Activated T-helper 2 cell treated with anti-CD3 and anti-CD28 coated beads, Interferon-gamma antibody, Interleukin-2, Interleukin-4, amounts not matched to agents 10 μg/mL and 5 μg/mL and 100 μg/mL, durations not matched to agents 14 hours and 24 hours and 36 hours (primary cell): Measurements from ENCODE around the gene CLDN14. TPM values are rescaled to one million over a fixed set of nuclear protein-coding genes. Genes with fewer than 3 reads are reported as not detected.

Experiments used
- DNase-seq: peaks from one replicate; pipeline ENCODE4 v3.0.0; 2021; ENCODE audit warnings: low spot score
- H3K27ac Mint-ChIP-seq: one replicate; pipeline ENCODE4 v1.8.0; 2021; ENCODE audit warnings: mixed read lengths
- H3K27me3 Mint-ChIP-seq: one replicate; pipeline ENCODE4 v1.8.0; 2021; ENCODE audit warnings: low read depth, mixed read lengths
- H3K36me3 Mint-ChIP-seq: one replicate; pipeline ENCODE4 v1.8.0; 2021; ENCODE audit warnings: low read depth, mixed read lengths
- H3K4me1 Mint-ChIP-seq: one replicate; pipeline ENCODE4 v1.8.0; 2021; ENCODE audit warnings: low read depth, mixed read lengths
- H3K4me3 Mint-ChIP-seq: one replicate; pipeline ENCODE4 v1.8.0; 2021; ENCODE audit warnings: low read depth, mild to moderate bottlenecking, moderate library complexity, mixed read lengths
- H3K9me3 Mint-ChIP-seq: one replicate; pipeline ENCODE4 v1.8.0; 2021; ENCODE audit warnings: mixed read lengths
- intact Hi-C: fragments of 100-400 bp; cut with micrococcal nuclease; formaldehyde crosslinking; loops from one replicate; pipeline ENCODE4 v1.15.1; 2023
- total RNA-seq: library from RNA; stranded (reverse); gene quantifications from 2 replicates; pipeline ENCODE4 v1.2.3, GENCODE V29; 2022

The CLDN14 gene
- total RNA-seq, 1 donor from 2014 or later: not detected

DNA sequence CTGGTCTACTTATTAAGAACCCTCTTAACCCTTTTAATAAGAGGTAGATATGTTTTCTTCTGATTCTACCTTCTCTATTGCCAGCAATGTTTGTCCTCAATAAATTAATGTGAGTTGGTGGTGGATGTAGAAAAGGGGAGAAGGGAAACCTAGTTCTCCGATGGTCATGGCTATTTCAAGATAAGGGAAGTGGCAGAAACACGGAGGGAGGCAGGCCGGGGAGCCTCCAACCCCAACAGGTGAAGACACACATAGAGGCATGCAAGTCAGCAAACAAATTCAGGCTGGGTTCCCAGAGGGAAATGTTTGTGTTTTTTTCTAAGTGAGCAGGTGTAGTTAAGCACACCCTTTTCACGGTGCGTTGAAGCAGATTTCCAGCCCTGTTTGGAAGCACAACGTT is 31.0 kb upstream of the CLDN14 start:
- no peak for DNase-seq
- Mint-ChIP-seq H3K27me3 (peaks cover 8% of the 10 kb centered on the region), H3K36me3 (no peaks in the 10 kb centered on the region), H3K9me3 (no peaks in the 10 kb centered on the region), H3K27ac (no peak overlapping the region), H3K4me3 (no peak overlapping the region), H3K4me1 (peaks cover 3% of the 10 kb centered on the region)
- intact Hi-C loops: no loop called here

DNA sequence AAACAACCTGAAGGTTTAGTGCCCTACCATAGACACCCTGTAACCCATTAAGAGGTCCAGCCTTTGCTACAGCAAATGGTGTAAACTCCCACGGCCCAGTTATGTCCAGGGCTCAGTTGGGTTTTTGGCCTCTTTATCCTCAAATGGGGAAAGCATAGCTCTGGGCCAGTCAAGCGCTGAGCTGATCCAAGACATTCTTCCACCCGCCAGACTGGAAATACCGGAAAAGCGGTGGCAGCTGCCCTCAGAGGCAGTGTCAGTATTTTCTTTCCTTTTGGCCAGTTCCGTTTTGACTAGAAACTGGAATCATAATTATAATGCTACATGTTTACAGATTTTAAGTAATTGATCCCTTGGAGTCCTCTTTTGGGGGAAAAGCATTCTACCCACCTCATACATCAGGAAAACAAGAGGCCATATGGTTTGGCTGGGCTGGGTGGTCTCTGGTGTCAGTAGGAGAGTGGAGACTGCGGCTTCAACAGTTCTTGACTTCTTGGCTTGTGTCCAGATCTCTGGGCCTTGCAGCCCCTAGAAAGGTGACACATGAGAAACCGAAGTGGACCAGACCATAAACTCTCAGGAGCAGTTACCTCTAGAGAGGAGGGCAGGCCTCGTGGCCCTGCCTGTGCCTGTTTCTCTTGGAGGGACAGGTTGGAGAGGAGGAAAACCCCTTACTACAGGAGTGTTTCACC is 30.2 kb upstream of the CLDN14 start:
- intact Hi-C loops: no loop called here
- Mint-ChIP-seq H3K9me3 (no peaks in the 10 kb centered on the region), H3K4me3 (no peak overlapping the region), H3K27ac (no peak overlapping the region), H3K36me3 (no peaks in the 10 kb centered on the region), H3K27me3 (peaks cover 9% of the 10 kb centered on the region), H3K4me1 (peaks cover 3% of the 10 kb centered on the region)
- no peak for DNase-seq

DNA sequence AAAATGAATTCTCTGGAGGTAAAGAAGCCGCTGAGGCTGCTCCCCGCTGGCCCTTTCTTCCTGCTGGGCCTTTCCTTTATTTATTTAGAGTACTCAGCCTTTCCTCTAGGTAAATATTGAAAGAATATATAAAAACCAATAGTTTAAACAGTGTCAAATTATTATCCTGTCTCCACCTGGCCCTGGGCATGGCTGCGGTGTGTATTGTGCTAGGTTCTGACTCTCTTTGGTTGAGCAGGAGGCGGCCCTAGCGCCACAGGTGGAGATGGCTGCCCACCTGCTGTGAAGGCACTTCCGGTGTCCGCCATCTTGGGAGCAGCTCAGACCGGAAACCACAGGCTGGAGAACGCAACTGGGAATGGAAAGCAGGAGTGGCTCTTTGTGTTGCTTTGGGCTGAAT is 29.0 kb upstream of the CLDN14 start:
- H3K36me3 Mint-ChIP-seq: no peaks in the 10 kb centered on the region
- no peak overlapping the region for H3K4me3 Mint-ChIP-seq
- intact Hi-C loops: no loop called here
- no peaks in the 10 kb centered on the region for H3K9me3 Mint-ChIP-seq
- peaks cover 9% of the 10 kb centered on the region for H3K27me3 Mint-ChIP-seq
- H3K4me1 Mint-ChIP-seq: peaks cover 3% of the 10 kb centered on the region
- no peak overlapping the region for H3K27ac Mint-ChIP-seq
- no peak for DNase-seq

DNA sequence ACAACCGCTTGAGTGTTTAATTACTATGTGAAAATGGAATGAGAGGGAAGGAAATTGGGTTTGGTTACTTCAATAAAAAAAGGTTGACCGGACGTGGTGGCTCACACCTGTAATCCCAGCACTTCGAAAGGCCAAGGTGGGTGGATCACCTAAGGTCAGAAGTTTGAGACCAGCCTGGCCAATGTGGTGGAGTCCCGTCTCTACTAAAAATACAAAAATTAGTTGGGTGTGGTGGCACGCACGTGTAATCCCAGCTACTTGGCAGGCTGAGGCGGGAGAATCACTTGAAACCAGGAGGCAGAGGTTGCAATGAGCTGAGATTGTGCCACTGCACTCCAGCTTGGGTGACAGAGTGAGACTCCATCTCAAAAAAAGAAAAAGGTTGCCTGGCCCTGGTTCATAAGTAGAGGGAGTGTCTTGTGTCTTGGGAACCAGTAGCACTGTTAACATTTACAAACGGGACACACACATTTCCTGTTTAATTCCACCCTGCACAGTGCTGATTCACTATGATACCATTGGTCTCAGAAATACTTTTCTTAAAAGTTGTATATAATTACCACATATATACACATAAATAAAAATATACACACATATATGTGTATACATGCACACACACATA is 27.6 kb upstream of the CLDN14 start:
- Mint-ChIP-seq H3K27me3 (peaks cover 8% of the 10 kb centered on the region), H3K27ac (no peak overlapping the region), H3K9me3 (no peaks in the 10 kb centered on the region), H3K4me3 (no peak overlapping the region), H3K36me3 (no peaks in the 10 kb centered on the region), H3K4me1 (peaks cover 3% of the 10 kb centered on the region)
- no peak for DNase-seq
- intact Hi-C loops: no loop called here

DNA sequence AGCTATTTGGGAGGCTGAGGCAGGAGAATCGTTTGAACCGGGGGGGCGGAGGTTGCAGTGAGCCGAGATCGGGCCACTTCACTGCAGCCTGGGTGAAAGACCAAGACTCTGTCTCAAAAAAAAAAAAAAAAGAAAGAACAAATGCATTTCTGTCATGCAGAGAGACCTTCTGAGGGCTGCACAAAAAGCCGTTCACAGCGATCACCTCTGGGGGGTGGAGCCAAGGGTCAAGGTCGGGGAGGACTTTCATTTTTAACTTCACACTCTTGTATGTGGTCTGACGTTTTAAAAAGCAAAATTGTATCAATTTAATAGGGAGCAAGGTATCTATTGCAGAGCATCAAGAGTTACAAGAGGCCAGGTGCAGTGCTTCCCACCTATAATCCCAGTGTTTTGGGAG is 26.6 kb upstream of the CLDN14 start:
- Mint-ChIP-seq H3K4me3 (no peak overlapping the region), H3K4me1 (peaks cover 2% of the 10 kb centered on the region), H3K27ac (no peak overlapping the region), H3K27me3 (peaks cover 2% of the 10 kb centered on the region), H3K36me3 (no peaks in the 10 kb centered on the region), H3K9me3 (no peaks in the 10 kb centered on the region)
- intact Hi-C loops: no loop called here
- DNase-seq: no peak

DNA sequence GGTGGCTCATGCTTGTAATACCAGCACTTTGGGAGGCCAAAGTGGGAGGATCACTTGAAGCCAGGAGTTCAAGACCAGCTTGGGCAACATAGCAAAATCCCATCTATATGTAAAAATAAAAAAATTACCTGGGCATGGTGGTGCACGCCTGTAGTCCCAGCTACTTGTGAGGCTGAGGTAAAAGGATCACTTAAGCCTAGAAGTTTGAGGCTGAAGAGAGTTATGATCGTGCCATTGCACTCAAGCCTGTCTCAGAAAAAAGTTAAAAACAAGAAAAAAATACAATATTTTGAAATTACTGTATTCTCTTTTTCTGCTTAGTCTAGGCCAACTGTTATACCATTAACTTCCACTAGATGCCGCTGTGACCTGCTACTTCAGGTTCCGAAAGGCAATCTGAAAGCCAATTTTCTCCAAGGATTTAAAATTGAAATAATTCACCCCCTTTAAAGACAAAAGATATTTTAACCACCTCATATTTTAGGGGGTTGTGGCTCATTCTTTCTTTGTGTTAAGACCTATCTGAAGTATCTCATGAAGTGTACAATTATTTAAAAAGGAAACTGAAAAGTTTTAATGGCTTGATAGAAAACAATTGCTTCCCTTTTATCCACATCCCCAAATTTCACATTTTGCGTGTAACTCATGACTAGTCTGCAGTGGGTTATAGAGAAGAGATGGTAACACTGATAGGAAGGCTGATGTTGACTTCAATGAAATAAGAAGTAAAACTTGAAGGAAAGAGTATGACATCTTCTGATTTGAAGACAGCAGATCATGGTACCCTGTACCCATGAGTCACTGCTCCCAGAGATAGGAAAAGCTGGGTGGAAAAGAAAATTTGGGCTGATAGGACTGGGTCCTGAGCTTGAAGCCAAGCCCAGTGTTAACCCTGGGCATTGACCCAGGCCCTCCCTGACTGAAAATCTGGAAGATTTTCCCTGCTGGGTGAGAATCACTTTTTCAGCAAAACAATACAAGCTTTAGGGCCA is 24.4 kb upstream of the CLDN14 start:
- intact Hi-C loops: loop anchor here (2.0 kb wide), 1 partner anchor 84 kb away; no protein-coding TSS in a partner anchor
- no peaks in the 10 kb centered on the region for H3K4me1 Mint-ChIP-seq
- no peak overlapping the region for H3K27ac Mint-ChIP-seq
- peaks cover 2% of the 10 kb centered on the region for H3K27me3 Mint-ChIP-seq
- no peaks in the 10 kb centered on the region for H3K9me3 Mint-ChIP-seq
- H3K4me3 Mint-ChIP-seq: no peak overlapping the region
- no peak for DNase-seq
- H3K36me3 Mint-ChIP-seq: no peaks in the 10 kb centered on the region

DNA sequence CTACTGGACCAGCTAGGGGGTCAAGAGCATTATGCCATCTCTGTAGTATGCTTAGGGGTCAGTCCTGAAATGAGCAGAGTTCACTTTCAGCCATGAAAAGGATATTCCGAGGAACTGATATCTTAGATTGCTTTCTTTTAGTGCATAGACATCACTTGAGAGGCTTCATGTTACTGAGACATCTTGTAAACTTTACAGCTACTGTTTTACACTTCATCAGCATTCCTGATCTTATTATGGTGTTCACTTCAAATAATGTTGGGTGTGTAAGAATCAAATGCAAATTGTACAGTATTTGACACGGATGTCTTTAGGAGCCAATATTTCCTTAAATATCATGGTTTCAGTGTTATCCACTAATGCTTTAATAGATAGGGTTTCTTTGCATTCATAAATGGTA is 22.4 kb upstream of the CLDN14 start:
- Mint-ChIP-seq H3K27me3 (peaks cover 2% of the 10 kb centered on the region), H3K27ac (no peak overlapping the region), H3K4me1 (no peaks in the 10 kb centered on the region), H3K4me3 (no peak overlapping the region), H3K36me3 (no peaks in the 10 kb centered on the region), H3K9me3 (no peaks in the 10 kb centered on the region)
- no peak for DNase-seq
- intact Hi-C loops: no loop called here

DNA sequence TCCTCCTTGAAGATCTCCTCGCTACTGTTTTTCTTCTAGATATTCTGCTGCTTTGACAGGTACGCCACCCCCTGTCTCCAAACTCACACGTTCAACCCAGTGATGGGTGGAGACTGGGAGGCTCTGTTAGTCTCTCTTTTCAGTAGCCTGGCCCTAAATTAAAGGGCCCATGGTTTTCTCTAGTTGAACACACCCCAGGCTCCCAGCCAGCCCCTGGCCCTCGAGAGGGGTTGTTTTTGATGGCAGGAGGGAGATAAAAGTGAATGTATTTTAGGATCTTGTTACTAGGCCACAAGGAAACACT is 21.6 kb upstream of the CLDN14 start:
- DNase-seq: no peak
- H3K4me3 Mint-ChIP-seq: no peak overlapping the region
- no peaks in the 10 kb centered on the region for H3K9me3 Mint-ChIP-seq
- intact Hi-C loops: no loop called here
- no peaks in the 10 kb centered on the region for H3K36me3 Mint-ChIP-seq
- no peak overlapping the region for H3K27ac Mint-ChIP-seq
- H3K4me1 Mint-ChIP-seq: no peaks in the 10 kb centered on the region
- peaks cover 2% of the 10 kb centered on the region for H3K27me3 Mint-ChIP-seq

DNA sequence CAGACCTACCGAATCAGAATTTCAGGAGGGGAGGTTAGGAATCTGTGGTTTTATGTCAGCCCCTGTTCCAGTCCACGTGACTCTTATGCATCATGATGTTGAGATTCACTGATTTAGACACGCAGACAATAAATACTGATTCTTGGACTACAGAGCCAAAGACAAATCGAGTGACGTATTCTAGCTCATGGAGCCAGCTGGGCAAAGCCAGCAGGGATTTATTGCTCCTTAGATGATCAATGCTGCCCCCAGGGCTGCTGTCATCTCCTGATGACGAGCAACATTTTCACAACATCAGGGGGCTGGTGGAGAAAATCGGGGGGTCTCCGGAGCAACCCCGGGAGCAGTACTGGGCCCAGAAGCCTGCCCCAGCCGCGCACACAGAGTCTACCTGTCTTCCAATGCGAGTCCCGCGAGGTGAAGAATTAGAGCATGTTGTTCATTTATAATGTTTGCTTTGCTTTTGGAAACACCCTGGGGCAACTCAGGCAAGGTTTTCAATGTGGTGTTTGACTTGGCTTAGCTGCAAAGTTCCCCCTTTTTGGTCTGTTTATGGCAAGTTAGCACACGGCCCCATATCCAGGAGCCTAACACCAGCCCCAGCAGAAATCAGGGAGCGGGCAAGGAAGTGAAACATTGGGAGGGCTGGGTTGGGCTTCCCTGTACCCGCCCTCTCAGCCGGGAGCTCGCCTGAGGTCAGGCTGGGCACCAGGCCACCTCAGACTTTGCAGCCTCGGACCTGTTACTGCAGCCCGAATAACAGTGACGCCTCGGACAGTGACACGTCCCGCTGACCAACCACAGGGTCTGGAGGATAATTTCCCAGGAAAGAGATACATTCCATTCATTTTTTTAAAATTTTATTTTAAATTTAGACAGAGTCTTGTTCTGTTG is 19.9 kb upstream of the CLDN14 start:
- Mint-ChIP-seq H3K36me3 (no peaks in the 10 kb centered on the region), H3K27me3 (no peaks in the 10 kb centered on the region), H3K4me1 (no peaks in the 10 kb centered on the region), H3K27ac (no peak overlapping the region), H3K4me3 (no peak overlapping the region), H3K9me3 (no peaks in the 10 kb centered on the region)
- no peak for DNase-seq
- intact Hi-C loops: no loop called here

DNA sequence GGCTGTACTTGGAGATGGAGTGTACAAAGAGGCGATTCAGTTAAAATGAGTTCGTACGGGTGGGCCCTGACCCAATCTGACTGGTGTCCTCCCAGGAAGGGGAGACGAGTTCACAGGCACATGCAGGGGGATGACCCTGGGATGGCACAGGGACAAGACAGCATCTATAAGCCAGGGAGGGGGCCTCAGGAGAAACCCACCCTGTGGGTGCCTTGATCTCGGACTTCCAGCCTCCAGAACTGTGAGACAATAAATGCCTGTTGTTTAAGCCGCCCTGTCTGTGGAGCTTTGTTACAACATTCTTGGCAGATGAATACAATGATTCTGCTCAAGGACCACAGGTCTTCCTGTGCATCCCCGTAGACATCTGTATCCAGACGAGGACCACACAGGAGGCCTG is 14.6 kb upstream of the CLDN14 start:
- H3K27me3 Mint-ChIP-seq: no peaks in the 10 kb centered on the region
- H3K36me3 Mint-ChIP-seq: no peaks in the 10 kb centered on the region
- intact Hi-C loops: no loop called here
- no peaks in the 10 kb centered on the region for H3K4me1 Mint-ChIP-seq
- H3K9me3 Mint-ChIP-seq: no peaks in the 10 kb centered on the region
- no peak overlapping the region for H3K27ac Mint-ChIP-seq
- H3K4me3 Mint-ChIP-seq: no peak overlapping the region
- no peak for DNase-seq

DNA sequence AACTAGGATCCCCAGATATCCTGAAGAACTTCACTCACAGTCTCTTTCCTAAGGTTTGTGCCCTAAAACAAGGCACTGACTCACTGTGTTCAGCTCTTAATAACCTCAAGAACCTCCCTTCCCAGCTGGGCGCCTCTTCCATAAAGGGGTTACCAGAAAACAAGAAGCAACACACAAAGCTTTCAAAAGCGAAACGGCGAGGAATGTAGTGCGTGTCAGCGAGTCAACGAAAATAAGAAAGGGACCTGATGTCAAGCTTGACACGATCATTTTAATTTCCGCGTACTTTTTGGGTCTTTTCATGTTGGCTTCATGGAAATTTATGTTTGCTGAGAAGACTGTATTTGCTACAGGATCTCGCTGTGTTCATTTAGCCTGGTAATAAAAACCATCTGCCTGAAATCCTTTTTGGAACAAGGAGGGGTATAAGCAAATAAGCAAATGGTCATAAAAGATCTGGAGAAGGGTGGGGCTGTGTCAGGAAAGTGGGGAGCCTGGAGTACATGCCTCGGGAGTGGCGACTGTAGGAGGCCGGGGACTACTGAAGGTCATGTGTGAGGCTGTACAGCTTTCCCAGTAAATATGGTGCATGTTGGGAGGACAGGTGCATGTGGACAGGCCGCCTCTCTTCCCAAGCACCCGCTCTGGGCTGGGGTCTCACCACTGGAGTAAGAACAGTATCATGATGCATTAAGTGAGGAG is 11.4 kb upstream of the CLDN14 start:
- Mint-ChIP-seq H3K27me3 (no peaks in the 10 kb centered on the region), H3K9me3 (no peaks in the 10 kb centered on the region), H3K4me1 (peaks cover 2% of the 10 kb centered on the region), H3K36me3 (no peaks in the 10 kb centered on the region), H3K27ac (no peak overlapping the region), H3K4me3 (no peak overlapping the region)
- intact Hi-C loops: no loop called here
- DNase-seq: no peak

DNA sequence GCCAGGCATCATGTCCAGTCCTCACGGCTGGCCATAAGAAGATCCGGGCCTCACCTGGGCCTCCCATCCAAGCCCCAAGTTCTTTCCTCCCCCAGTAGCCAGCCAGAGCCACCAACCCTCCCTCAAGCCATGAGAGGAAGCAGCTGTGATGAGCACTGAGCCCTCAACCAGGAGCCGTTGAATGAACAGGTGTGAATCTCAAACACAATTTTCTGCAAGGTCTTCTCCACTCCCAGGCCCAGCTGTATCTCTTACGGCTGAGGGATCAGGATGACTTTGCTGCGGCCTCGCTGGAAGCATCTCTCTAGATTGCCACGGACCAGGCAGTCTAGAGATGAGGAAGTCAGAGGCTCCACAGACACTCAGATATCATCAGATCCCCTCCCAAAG is 9.8 kb upstream of the CLDN14 start:
- peaks cover 2% of the 10 kb centered on the region for H3K4me1 Mint-ChIP-seq
- H3K9me3 Mint-ChIP-seq: no peaks in the 10 kb centered on the region
- intact Hi-C loops: no loop called here
- DNase-seq: no peak
- H3K4me3 Mint-ChIP-seq: no peak overlapping the region
- H3K27ac Mint-ChIP-seq: no peak overlapping the region
- no peaks in the 10 kb centered on the region for H3K27me3 Mint-ChIP-seq
- H3K36me3 Mint-ChIP-seq: no peaks in the 10 kb centered on the region
